MM.1S (cell line): Measurements from ENCODE around the gene SIM2.

Experiments used
- DNase-seq: peaks from one replicate; pipeline ENCODE4 v3.0.0-alpha.2; 2015
- H2AFZ ChIP-seq: fragments of 300-600 bp; sonication (generic); 2 replicates; pipeline ENCODE4 v1.6.0; 2016; ENCODE audit warnings: antibody characterized with exemption, low read length
- H3F3A ChIP-seq: fragments of 300-600 bp; sonication (generic); 2 replicates; pipeline ENCODE4 v1.6.1; 2016; ENCODE audit warnings: mild to moderate bottlenecking, antibody characterized with exemption, low read length, moderate library complexity, mixed read lengths; ENCODE audit not compliant: insufficient read depth
- H3K27ac ChIP-seq: fragments of 300-600 bp; sonication (generic); 2 replicates; pipeline ENCODE4 v1.5.1; 2016; ENCODE audit warnings: mild to moderate bottlenecking, low read length
- H3K27me3 ChIP-seq: fragments of 300-600 bp; sonication (generic); replicated peaks from 2 replicates; pipeline ENCODE4 v1.6.0; 2016; ENCODE audit warnings: low read length; ENCODE audit not compliant: insufficient read depth
- H3K36me3 ChIP-seq: fragments of 300-600 bp; sonication (generic); replicated peaks from 2 replicates; pipeline ENCODE4 v1.6.1; 2016; ENCODE audit warnings: mild to moderate bottlenecking, low read length, mixed read lengths; ENCODE audit not compliant: insufficient read depth
- H3K4me1 ChIP-seq: fragments of 300-600 bp; sonication (generic); 2 replicates; pipeline ENCODE4 v1.6.1; 2016; ENCODE audit warnings: low read length, mixed read lengths
- H3K4me2 ChIP-seq: fragments of 300-600 bp; sonication (generic); 2 replicates; pipeline ENCODE4 v1.6.0; 2016; ENCODE audit warnings: low read depth, low read length
- H3K4me3 ChIP-seq: fragments of 300-600 bp; sonication (generic); 2 replicates; pipeline ENCODE4 v1.5.1; 2016; ENCODE audit warnings: low read length, mixed read lengths
- H3K79me2 ChIP-seq: fragments of 300-600 bp; sonication (generic); 2 replicates; pipeline ENCODE4 v1.6.1; 2016; ENCODE audit warnings: mixed run types, low read length, mixed read lengths
- H3K9ac ChIP-seq: fragments of 300-600 bp; sonication (generic); 2 replicates; pipeline ENCODE4 v1.6.1; 2016; ENCODE audit warnings: low read length, mixed read lengths
- H3K9me2 ChIP-seq: fragments of 300-600 bp; sonication (generic); replicated peaks from 2 replicates; pipeline ENCODE4 v1.6.1; 2016; ENCODE audit warnings: mild to moderate bottlenecking, low read length, mixed read lengths; ENCODE audit not compliant: insufficient read depth
- H3K9me3 ChIP-seq: fragments of 300-600 bp; sonication (generic); replicated peaks from 2 replicates; pipeline ENCODE4 v1.6.1; 2016; ENCODE audit warnings: mild to moderate bottlenecking, low read length, mixed read lengths; ENCODE audit not compliant: insufficient read depth
- H4K20me1 ChIP-seq: fragments of 300-600 bp; sonication (generic); 2 replicates; pipeline ENCODE4 v1.6.1; 2016; ENCODE audit warnings: mild to moderate bottlenecking, low read length, moderate library complexity, mixed read lengths; ENCODE audit not compliant: insufficient read depth
- CTCF ChIP-seq: fragments of 300-600 bp; sonication (generic); IDR thresholded peaks from 2 replicates; pipeline ENCODE4 v1.5.1; 2016; ENCODE audit warnings: antibody characterized with exemption, low read length, mixed read lengths
- EZH2 ChIP-seq: fragments of 300-600 bp; sonication (generic); optimal IDR thresholded peaks from 2 replicates; pipeline ENCODE3; 2017; ENCODE audit warnings: low read depth, mild to moderate bottlenecking, antibody characterized with exemption, low read length, mixed read lengths
- EZH2phosphoT487 ChIP-seq: fragments of 300-600 bp; sonication (generic); IDR thresholded peaks from 2 replicates; pipeline ENCODE4 v1.6.1; 2018; ENCODE audit warnings: antibody characterized with exemption, low read length

Gene SIM2

GRCh38 chr21:36759348-36760083 is 60.6 kb downstream of the SIM2 start:
- Histone ChIP-seq H2AFZ (no peak overlapping the region), H3K27me3 (no peaks in the 10 kb centered on the region), H3F3A (no peaks in the 10 kb centered on the region), H3K9me2 (no peaks in the 10 kb centered on the region), H3K27ac (no peak overlapping the region), H4K20me1 (no peaks in the 10 kb centered on the region), H3K4me1 (no peaks in the 10 kb centered on the region), H3K9ac (no peak overlapping the region), H3K4me3 (no peak overlapping the region), H3K4me2 (no peak overlapping the region), H3K36me3 (no peaks in the 10 kb centered on the region), H3K9me3 (no peaks in the 10 kb centered on the region), H3K79me2 (no peaks in the 10 kb centered on the region)
- no peak for DNase-seq
- TF ChIP-seq EZH2 (no peak), CTCF (no peak), EZH2phosphoT487 (no peak)

GRCh38 chr21:36761685-36762084 is 62.8 kb downstream of the SIM2 start:
- Histone ChIP-seq H2AFZ (no peak overlapping the region), H3K9me2 (no peaks in the 10 kb centered on the region), H3K27me3 (no peaks in the 10 kb centered on the region), H3K79me2 (no peaks in the 10 kb centered on the region), H3K9me3 (no peaks in the 10 kb centered on the region), H3K4me3 (no peak overlapping the region), H3K4me1 (no peaks in the 10 kb centered on the region), H4K20me1 (no peaks in the 10 kb centered on the region), H3K9ac (no peak overlapping the region), H3K4me2 (no peak overlapping the region), H3K36me3 (no peaks in the 10 kb centered on the region), H3K27ac (no peak overlapping the region), H3F3A (no peaks in the 10 kb centered on the region)
- DNase-seq: no peak
- TF ChIP-seq CTCF (no peak), EZH2 (no peak), EZH2phosphoT487 (no peak)

- Histone ChIP-seq H4K20me1 (no peaks in the 10 kb centered on the region), H3K79me2 (no peaks in the 10 kb centered on the region), H3K4me1 (no peaks in the 10 kb centered on the region), H3F3A (no peaks in the 10 kb centered on the region), H3K9ac (no peak overlapping the region), H2AFZ (no peak overlapping the region), H3K9me3 (no peaks in the 10 kb centered on the region), H3K9me2 (no peaks in the 10 kb centered on the region), H3K4me2 (no peak overlapping the region), H3K27ac (no peak overlapping the region), H3K27me3 (no peaks in the 10 kb centered on the region), H3K36me3 (no peaks in the 10 kb centered on the region), H3K4me3 (no peak overlapping the region)
- DNase-seq: no peak
- TF ChIP-seq CTCF (no peak), EZH2 (no peak), EZH2phosphoT487 (no peak)
These were observed 63.7 kb downstream of the SIM2 start for GRCh38 chr21:36762642-36763041.
